Peyer's patch (tissue), 4 donors: ENCODE data around the gene RTEL1.

Source experiments
- CTCF ChIP-seq, 6 experiments: fragments of 450-650 bp in 4 of 6; fragments of 200-600 bp in 2 of 6; sonication (generic) in 1 of 6; IDR thresholded peaks; one replicate each; pipeline ENCODE4 v1.5.1; 2017 to 2019; ENCODE audit warnings: antibody characterized with exemption in 6 of 6, mild to moderate bottlenecking in 3 of 6, moderate library complexity in 1 of 6
- POLR2A ChIP-seq, 2 donors: fragments of 450-650 bp; IDR thresholded peaks; one replicate each; pipeline ENCODE4 v1.5.1; 2017; ENCODE audit warnings: antibody characterized with exemption in 2 of 2, mild to moderate bottlenecking in 2 of 2, moderate library complexity in 2 of 2

DNA sequence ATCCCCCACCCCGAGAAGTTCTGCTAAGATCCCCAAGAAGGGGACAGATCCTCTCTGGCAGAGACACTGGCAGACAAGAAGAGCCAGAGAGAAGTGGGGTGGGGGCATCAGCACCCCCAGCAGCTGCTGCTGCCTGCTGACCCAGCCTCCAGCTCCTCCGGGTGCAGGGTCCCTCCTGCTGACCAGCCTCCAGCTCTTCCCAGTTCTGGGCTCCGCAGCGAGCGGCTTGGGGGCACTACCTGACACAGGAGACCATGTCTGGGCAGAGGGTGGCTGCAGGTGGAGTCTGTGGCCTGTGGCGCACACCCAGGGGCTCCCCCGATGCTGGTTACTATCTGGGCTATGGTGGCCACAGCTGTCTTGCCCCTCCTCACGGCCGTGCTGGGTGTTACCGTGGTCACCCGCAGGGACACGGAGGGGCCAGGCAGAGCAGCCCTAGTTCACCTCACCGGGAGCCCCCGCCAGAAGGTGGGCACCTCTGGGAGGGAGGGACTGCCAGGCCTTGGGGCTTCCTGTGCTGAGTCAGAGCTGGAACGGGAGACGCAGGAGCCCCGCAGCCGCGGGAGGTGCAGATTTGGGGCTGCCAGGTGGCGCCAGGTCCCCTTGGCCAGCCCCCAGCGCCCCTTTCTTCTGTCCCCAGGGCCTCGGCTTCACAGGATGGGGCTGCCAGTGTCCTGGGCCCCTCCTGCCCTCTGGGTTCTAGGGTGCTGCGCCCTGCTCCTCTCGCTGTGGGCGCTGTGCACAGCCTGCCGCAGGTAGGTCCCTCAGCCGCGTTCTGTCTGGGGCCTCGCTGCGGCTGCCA is 79.0 kb downstream of the RTEL1 start:
- TF ChIP-seq POLR2A (IDR thresholded peaks at IDR 0.05) (no peak), CTCF (IDR thresholded peaks at IDR 0.05) (peak in 1 of 6 experiments; percentile 6)
